GM12891 (cell line): Measurements from ENCODE around the gene FOXA3.

Experiments
- POLR2A ChIP-seq: IDR thresholded peaks from 2 replicates; pipeline ENCODE4 v1.6.1; 2011; ENCODE audit warnings: low read depth, low read length, control low read depth
- POLR2AphosphoS5 ChIP-seq: IDR thresholded peaks from 2 replicates; pipeline ENCODE4 v1.6.1; 2011; ENCODE audit warnings: low read depth, low read length, control low read depth
- SPI1 ChIP-seq: IDR thresholded peaks from 2 replicates; pipeline ENCODE4 v1.6.1; 2011; ENCODE audit warnings: low read depth, low read length, control low read depth

DNA sequence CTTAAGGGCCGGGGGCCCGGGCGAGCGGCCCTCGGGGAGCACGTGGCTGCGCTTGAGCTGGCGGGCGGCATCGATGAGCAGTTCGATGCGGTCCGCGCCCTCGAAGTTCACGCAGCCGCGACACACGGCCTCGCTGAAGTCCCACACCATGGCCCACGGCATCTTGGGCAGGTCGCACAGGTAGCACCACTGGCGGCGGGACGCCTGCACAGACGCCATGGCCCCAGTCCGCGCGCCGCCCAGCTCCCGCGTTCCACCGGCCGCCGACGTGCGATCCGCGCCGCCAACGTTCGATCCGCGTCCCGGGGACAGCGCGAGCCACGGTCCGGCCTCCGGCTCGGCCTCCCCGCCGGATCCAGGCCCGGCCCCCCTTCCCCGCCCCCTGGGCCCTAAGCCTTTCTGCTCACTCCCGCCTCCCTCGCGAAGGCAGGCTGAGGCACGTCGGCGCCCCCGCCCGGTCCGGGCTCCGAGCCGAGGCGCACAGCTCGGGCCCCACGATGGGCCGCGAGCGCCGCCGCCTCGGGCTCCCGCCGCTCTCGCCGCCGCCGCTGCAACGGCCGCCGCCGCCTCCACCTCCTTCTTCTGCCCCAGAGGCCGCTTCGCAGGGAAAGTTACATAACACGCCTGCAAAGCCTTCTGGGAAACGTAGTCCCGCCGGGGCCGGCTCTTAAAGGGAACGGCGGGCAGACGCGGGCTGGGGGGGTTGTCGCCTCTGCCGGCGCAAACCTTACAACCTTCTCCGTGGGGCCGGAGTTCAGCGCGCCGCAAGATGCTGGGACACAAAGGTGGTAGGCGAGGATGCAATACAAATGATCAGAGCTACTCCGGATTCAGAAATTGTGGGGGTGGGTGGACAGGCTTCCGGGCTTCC, 21.7 kb downstream of the FOXA3 start, which contains the start of gene IRF2BP1:
- TF ChIP-seq SPI1: no peak
- no peak for TF ChIP-seq POLR2A
- TF ChIP-seq POLR2AphosphoS5: no peak
